AG08396 (cell line): Measurements from ENCODE around the gene AMH.

Experiments used
- DNase-seq: peaks from one replicate; pipeline ENCODE4 v3.0.0; 2012; ENCODE audit warnings: low spot score, mixed read lengths

AMH gene

DNA sequence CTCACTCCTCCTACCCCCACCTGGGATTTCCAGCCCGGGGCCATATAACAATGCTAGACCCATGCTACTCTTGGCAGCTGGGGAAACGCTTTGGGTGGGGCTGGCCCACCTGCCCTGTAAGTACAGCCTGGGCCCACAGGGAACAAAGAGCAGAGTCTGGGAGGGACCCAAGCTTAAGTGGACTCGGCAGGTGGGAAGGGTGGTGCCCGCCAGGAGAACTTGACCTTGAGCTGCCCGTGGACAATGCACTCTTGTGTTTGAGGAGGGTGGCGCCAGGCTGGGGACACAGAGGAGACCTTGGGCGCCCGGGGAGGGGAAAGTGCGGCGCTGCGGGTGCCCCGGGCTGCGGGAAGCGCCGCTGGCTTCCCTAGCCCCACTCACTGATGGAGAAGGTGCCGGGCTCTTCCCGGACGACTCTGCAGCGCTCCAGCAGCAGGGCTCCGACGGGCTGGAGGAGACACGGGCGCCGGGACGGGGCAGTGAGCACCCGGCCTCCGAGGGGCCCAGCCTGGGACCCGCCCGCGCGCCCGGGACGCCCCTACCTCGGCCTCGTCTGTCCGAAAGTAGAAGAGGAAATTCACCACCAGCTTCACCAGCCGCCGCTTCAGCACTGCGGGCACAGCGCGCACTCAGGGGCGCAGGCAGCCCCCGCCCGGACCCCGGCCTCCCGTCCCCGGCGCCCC lies 13.6 kb upstream of the AMH start:
- no peak for DNase-seq

DNA sequence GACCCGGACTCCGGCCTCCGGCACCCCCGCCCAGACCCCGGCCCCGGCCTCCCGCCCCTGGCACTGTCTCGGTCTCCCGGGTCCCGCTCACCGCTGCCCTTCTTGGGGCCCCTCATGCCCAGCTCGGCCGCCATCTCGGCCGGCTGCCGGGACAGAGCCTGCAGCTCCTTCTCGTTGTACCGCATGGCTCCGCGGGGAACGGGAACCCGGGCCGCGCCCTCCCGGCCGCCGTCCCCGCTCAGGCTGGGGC lies 13.1 kb upstream of the AMH start:
- DNase-seq, result no peak

DNA sequence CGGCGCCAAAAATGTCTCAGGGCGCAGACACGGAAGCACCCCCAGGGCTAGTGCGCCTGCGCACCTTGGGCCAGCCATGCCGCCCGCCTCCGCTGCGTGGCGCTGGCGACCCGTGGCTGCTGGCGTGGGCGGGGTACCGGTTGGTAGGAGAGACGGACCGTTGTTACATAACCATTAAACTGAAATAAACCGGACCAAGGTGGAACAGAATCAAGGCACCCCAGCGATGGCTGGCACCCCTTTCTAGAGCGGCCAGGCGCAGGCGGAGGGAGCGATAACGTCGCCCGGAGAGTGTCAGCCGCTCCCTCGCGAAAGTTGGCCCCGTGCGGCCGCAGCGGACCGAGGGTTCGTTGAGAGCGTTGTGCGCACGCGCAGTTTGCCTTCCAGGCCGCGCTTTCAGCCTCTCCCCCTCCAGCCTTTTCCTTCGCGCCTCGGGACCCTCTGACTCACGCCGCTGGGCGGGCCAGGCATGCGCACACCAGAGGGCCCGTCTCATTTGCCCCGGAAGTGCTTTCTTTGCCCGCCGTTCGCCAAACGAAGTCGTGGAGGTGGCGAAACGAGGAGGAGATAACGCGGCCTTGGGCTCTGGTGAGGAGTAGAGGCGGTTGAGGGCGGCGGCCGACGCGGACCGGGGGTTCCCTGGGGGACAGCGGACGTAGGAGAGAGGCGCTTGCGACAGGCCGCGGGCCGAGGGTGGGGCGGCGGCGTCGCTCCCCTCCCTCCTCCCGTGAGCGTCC lies 12.6 kb upstream of the AMH start, which contains the start of the genes PLEKHJ1 and SF3A2:
TSS of gene PLEKHJ1 (minus strand) at position 16 of the 737 bp plus-strand sequence. CDS start 81 bp downstream, outside the sequence.
TSS of gene SF3A2 (plus strand) at position 511 of the 737 bp plus-strand sequence. CDS start 6,595 bp downstream, outside the sequence.
- DNase-seq, result peak; percentile 100

DNA sequence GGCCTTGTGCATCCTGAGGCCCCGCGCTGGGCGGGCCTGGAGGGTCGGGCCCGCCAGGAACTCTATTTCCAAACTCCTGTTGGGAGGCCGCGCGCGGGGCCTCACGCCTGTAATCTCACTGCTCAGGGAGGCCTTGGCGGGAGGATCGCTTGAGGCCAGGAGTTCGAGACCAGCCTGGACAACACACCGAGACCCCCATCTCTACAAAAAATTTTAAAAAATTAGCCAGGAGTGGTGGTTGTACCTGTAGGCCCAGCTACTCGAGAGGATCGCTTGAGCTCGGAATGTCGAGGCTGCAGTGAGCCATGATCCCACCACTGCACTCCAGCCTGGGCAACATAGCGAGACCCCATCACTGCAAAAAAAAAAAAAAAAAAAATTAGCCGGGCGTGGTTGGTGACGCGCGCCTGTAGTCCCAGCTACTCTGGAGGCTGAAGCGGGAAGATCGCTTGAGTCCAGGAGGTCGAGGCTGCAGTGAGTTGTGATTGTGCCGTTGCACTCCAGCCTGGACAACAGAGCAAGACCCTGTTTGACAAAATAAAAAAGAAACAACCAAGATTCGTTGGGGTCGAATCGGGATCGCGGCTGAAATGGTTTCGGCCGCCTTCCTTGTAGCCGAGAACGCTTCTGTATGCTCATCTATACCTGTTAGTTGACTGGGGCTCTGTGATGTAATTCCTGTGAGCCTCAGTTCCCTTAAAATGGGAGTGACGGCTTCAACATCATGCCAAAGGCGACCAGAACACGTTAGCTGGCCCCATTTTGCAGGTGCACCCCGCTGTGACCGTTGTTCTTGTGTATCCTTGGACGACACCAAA lies 11.9 kb upstream of the AMH start:
- no peak for DNase-seq

DNA sequence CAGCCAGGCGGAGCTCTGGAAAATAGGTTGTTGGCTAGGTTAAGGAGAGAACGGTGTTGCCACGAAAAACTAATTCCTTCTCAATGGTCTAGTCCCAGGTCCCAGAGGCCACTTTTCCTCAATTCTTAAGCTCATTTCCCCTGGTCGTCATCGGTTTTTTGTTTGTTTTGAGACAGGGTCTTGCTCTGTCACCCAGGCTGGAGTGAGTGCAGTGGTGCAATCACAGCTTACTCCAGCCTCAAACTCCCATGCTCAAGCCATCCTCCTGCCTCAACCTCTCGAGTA lies 11.3 kb upstream of the AMH start:
- DNase-seq, result no peak

DNA sequence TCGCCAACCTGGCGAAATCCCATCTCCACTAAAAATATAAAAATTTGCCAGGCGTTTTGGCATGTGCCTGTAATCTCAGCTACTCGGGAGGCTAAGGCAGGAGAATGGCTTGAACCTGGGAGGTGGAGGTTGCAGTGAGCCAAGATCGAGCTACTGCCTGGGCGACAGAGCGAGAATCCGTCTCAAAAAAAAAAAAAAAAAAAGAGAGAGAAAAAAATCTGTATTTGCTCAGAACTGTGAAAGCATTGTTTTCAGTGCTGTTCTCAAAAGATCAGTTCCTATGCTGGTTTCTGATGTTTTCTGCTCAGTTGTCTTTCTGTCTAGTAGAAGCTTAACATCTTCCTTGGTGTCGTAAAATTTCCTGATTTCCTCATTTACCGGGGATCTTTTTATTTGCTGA lies 9.9 kb upstream of the AMH start:
- no peak for DNase-seq

DNA sequence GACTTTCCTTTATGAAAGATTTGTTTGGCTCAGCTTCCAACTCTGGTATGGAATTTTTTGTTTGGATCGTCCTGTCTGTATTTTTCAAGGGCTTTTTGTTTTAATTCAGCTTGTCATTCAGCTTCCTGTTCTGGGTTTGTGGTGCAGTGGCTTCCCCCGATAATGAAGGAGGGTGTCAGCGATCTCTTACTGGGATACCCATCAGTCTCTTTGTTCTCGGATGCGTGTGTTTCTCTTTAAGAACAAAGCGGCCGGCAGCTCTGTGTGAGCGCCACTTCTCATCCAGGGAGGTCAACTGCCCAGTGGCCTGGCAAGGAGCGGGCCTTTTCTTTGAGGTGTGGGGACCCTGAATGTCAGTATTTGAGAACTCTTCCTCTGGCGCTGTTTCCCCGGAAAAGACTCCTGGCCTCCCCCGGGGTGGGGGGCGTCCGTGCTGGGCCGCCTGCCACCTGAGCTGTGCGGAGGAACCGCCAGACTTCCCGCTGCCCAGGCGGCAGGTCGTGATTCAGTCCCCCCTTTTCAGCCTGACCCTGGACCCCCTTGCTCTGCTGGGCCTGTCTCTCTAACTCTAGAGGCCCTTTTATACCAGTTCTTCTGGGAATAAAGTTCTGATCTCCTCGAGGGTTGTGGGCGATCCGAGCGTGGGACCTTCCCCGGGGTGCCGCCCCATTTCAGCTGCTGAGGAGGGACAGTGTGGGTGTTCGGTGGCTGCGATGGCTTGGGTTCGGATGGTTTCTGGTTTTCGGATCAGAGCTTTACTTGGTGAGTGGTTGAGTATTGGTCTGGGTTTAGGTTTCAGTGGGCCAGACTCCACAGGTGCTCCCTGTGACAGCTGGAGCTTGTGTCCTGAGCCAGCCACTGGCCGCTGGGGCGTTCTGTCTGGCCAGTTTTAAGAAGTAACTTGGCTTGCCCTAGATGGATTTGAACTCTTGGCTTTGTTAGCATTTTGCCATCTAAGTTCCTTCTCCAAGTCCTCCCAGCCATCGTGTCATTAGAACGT lies 9.1 kb upstream of the AMH start:
- no peak for DNase-seq

DNA sequence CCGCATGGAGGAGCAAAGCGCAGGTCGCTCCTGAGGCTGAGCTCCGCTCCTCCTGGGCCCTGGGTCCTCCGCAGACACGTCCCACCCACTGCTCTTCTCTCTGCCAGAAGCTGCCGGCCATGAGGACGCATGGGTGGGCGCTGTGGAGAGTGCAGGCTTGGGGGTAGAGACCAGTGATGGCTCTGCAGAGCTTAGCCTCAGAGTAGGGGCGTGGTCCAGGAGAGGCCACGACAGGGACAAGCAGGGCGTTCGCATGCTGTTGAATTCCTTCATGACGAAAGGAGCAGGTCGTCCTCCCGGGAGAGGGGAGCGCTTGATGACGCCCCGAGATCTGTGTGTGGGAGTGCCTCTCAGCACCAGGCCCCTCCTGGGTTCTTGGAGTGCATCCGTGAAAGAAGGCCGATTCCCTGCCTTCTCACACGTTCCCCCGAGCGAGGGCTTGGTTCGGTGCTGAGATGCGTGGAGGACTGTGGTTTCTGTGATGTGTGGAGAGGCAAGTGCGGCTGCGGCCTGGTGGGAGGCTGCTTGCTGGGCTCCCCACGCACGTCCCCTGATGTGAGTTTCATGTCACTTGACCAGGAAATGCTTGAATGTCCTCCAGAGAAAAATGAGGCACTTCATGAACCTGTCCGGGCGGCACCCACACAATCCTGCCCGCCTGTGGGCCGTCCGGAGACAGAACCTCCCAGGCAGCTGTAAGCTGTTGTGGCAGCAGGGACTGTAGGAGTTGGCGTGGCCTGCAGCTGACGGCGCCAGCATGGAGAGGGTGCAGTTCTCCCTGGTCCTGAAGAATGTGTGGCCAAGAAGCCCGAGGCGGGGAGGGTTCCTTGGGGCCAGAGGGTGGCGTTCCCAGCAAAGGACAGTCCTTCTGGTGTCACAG lies 8.0 kb upstream of the AMH start:
- DNase-seq, result no peak

DNA sequence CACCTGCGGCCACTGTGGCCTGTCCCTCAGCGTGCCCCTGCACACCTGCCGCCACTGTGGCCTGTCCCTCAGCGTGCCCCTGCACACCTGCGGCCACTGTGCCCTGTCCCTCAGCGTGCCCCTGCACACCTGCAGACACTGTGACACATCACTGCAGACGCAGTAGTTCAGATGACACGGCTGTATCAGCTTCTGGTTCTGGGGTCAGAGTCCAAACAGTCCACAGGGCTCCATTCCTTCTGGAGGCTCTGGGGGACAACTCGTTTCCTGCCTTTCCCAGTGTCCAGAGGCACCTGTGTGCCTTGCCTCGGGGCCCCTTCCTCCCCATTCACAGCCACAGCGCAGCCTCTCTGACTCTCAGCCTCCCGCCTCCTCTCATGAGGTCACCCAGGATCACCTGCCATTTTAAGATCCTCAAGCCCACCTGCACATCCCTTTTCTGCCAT lies 7.0 kb upstream of the AMH start:
- DNase-seq, result no peak

DNA sequence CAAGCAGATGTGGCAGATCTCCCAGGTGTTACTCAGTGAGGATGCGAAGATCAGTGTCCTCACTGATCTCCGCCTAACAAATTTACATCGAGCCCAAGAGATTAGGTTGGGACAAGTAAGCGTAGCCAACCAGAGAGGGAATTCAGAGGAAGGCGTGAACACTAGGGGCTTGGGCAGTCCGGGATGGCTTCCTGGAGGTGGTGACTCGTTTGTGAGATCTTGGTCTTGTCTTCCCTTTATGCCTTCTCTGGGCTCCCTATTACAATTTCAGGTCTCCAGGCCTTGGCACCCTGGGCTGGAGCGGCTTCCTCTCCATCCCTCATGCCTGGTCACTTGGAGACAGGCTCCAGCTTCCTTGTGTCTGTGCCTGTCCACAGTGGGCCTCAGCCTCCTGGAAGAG lies 6.3 kb upstream of the AMH start:
- no peak for DNase-seq

DNA sequence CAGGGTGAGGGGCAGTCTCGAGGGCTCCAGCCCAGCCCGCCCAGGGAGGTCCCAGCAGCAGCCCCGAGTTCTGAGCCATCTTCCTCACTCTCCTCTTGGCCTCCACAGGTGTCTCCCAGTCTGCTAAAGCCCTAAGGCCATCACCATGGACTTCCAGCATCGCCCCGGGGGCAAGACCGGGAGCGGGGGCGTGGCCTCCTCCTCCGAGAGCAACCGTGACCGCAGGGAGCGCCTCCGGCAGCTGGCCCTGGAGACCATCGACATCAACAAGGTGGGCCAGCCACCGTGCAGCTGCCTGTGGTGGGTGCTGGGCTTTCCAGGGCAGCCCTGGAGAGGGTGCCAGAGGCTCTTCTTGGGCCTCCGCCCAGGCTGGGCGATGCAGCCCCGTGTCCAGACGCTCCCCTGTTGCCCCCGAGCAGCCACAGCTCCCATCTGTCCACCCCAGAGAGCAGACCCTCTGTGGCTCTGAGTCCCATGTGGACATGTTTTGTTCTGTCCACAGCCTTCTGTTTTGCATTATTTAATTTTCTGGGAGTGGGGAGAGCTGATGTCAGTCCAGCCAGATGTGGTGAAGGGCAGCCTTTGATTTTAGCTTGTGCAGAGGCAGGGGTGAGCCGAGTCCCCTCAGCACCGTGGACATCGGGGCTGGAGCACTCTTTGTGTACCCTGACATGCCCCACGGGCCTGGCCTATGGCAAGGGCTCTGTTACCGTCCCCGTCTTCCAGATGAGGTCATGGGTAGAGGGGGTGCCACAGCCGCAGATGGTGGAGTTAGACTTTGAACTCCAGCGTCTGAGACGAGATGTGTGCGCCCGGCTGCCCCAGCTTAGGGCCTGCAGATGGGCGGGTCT lies 5.6 kb upstream of the AMH start:
- no peak for DNase-seq

DNA sequence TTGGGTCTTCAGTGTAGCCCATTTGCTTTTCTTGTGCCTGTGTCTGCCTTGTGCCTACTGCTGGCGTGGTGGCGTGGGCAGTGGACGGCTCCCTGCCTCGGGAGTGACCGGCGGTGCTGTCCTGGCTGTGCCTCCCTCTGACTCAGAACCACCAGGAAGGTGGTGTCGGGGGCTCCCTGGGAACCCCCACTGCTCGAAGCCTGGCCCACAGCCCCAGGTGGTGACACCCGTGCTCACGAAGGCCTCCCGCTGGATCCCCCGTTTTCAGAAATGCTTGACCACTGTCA lies 5.1 kb upstream of the AMH start:
- no peak for DNase-seq

DNA sequence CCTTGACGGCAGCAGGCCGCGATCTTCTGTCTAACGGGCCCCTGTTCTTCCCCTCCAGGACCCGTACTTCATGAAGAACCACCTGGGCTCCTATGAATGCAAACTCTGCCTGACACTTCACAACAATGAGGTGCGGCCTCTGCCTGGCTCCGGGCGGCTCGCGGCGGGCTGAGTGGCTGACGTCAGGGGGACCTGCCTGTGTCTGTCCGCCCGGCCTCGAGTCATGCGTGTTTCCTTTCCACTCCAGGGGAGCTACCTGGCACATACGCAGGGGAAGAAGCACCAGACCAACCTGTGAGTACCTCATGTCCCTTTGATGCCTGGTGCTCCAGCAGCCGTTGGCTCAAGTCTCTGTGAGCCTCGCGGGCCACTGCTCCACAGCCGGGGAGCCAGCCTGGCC lies 4.6 kb upstream of the AMH start:
- DNase-seq, result no peak

DNA sequence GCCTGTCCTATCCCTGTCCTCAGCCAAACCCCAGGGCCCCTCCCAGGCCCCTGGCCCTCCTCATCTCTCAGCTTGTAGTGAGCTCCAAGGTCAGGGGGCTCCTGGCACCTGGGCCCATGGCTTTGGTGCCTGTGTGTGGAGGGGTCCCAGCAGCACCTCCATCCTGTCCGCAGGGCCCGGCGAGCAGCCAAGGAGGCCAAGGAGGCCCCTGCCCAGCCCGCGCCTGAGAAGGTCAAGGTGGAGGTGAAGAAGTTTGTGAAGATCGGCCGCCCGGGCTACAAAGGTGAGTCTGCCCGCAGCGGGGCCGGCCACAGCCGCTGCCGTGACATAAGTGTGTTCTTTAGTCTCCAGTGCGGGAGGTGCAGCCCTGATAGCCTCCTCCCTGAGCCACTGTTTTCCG lies 3.9 kb upstream of the AMH start:
- DNase-seq, result no peak

DNA sequence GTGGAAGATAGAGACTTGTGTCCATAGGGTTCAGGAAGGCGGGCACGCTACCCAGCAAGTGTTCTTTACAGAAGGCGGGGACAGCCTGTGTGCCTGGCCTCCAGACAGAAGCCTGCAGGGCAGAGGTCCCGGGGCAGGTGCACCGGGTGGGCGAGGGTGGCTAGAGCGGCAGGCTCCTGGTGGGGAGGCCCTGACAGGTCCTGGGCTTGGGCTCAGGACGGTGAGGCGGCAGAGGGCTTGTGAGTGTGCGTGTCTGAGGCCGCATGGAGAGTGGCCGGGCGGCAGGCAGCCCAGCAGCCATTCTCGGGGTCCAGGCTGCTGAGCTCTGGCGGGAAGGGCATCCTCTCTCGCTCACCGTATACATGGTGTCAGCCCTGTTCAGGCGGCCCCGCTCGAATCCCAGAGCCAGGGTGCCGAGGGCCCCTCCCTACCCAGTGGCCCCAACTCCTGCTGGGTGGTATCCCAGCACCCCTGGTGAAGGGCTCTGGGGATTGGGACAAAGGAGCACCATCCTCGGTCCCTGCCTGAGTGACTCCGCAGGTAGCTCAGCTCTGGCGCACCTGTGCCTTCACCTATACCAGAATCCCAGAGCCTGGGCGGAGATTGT lies 3.0 kb upstream of the AMH start:
- DNase-seq, result no peak

DNA sequence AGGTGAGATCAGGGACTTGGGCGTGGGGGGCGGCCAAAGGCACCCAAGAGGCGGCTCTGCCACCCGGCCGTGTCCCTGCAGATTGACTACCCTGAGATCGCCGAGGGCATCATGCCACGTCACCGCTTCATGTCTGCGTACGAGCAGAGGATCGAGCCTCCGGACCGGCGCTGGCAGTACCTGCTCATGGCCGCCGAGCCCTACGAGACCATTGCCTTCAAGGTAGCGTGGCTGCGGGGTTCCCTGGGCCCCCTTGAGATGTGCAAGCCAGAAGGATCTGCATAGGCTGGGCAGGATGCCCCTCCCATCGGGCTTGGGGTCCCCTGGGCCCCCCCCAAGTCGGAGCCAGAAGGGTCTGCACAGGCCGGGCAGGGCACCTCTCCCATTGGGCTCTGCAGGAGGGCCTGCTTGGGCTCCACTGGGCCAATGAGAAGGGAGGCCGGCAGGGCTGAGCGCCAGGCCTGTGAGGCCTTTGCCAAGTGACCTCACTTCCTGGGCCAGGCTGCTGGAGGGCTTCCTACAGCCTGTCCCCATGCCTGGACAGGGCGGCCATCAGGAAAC lies 2.2 kb upstream of the AMH start:
- DNase-seq, result peak; percentile 89

DNA sequence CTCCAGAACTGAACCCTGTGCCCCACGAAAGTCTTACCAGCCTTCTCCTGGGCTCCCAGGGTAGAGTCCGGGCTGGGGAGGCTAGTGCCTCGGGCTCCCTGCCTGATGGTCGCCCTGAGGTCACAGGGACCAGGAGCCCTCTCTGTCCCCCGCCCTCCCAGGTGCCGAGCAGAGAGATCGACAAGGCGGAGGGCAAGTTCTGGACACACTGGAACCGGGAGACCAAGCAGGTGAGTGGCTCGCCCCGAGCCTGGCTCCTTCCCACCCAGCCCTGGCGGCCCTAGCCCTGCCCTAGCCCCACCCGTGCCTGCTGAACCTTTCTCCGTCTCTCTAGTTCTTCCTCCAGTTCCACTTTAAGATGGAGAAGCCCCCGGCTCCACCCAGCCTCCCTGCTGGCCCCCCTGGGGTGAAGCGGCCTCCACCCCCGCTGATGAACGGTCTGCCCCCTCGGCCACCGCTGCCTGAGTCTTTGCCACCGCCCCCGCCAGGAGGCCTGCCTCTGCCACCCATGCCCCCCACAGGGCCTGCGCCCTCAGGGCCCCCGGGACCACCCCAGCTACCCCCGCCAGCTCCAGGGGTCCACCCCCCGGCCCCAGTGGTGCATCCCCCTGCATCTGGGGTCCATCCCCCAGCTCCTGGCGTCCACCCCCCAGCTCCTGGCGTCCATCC lies 1.6 kb upstream of the AMH start:
- DNase-seq, result no peak

DNA sequence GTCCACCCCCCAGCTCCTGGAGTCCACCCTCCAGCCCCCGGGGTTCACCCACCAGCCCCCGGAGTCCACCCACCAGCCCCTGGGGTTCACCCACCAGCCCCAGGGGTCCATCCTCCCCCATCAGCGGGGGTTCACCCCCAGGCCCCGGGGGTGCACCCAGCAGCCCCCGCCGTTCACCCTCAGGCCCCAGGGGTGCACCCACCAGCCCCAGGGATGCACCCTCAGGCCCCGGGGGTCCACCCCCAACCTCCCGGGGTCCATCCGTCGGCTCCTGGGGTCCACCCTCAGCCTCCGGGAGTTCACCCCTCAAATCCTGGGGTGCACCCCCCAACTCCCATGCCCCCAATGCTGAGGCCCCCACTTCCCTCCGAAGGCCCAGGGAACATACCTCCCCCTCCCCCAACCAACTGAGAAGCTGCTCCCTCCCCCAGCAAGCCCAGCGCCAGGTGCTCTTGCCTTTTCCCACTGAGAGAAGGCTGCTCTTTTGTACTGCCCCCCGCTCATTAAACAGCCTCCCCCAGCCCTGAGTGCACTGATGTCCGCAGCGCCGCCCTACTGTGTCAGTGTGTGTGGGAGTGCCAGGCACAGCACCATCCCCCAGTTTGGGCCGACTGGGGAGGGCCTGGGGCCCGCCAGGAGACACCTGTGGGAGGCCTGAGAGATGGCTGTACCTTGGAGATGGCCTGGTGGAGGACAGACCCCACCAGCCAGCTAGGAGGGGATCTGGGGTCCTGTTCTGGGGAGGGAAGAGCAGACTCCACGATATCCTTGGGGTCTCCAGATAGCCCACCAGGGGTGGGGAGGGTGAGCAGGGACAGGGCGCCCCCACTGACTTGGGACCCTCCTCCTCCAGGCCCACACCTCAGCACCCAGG lies 750 bp upstream of the AMH start:
- no peak for DNase-seq
